Measurements from ENCODE around the gene SYVN1. TPM values are rescaled to one million over a fixed set of nuclear protein-coding genes. Genes with fewer than 3 reads are reported as not detected.

Gene SYVN1
- total and polyA plus RNA-seq, 7 donors, result 5.1 to 43.5 (median 17.3) TPM

- Histone ChIP-seq H3K27me3 (no peaks in the 10 kb centered on the region), H3K36me3 (peaks cover 32 to 56% (median 50%) of the 10 kb centered on the region in 4 donors), H3K9me3 (no peaks in the 10 kb centered on the region), H3K4me1 (peaks cover 0 to 31% (median 25%) of the 10 kb centered on the region in 4 donors), H3K27ac (peak overlapping the region in 2 of 4 donors; percentile 94 to 96), H3K4me3 (peak overlapping the region in 1 of 4 donors; percentile 92)
- DNase-seq, result peak; percentile 61
- 65 to 69% methylated on average over 10 of the region's 10 CpGs for WGBS, 2 donors
- TF ChIP-seq EP300 (IDR thresholded peaks at IDR 0.05) (no peak), POLR2AphosphoS5 (IDR thresholded peaks at IDR 0.05) (no peak), POLR2A (IDR thresholded peaks at IDR 0.05) (no peak)
- TF ChIP-seq, protein P1, sequence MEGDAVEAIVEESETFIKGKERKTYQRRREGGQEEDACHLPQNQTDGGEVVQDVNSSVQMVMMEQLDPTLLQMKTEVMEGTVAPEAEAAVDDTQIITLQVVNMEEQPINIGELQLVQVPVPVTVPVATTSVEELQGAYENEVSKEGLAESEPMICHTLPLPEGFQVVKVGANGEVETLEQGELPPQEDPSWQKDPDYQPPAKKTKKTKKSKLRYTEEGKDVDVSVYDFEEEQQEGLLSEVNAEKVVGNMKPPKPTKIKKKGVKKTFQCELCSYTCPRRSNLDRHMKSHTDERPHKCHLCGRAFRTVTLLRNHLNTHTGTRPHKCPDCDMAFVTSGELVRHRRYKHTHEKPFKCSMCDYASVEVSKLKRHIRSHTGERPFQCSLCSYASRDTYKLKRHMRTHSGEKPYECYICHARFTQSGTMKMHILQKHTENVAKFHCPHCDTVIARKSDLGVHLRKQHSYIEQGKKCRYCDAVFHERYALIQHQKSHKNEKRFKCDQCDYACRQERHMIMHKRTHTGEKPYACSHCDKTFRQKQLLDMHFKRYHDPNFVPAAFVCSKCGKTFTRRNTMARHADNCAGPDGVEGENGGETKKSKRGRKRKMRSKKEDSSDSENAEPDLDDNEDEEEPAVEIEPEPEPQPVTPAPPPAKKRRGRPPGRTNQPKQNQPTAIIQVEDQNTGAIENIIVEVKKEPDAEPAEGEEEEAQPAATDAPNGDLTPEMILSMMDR (IDR thresholded peaks at IDR 0.05), result no peak
- intact Hi-C loops (cut with DNase I), result loop anchor here (5.0 kb wide), 1 partner anchor 130 kb away; the partner anchor contains the start of gene POLA2
Observed at GRCh38 chr11:65132238-65132987, 1.9 kb downstream of the SYVN1 start.

GRCh38 chr11:65131895-65132237, 2.5 kb downstream of the SYVN1 start:
- DNase-seq, result no peak
- H3K4me3 ChIP-seq, result no peak overlapping the region
- peaks cover 34 to 62% (median 53%) of the 10 kb centered on the region in 4 donors for H3K36me3 ChIP-seq
- 75 to 81% methylated on average over 6 of the region's 6 CpGs for WGBS, 2 donors
- no peak overlapping the region for H3K27ac ChIP-seq
- peaks cover 0 to 31% (median 25%) of the 10 kb centered on the region in 4 donors for H3K4me1 ChIP-seq
- intact Hi-C loops (cut with DNase I), result loop anchor here (5.0 kb wide), 1 partner anchor 130 kb away; the partner anchor contains the start of gene POLA2
- no peaks in the 10 kb centered on the region for H3K9me3 ChIP-seq
- TF ChIP-seq, protein P1 (IDR thresholded peaks at IDR 0.05), result no peak
- no peak for TF ChIP-seq EP300 (IDR thresholded peaks at IDR 0.05)
- no peak for TF ChIP-seq POLR2AphosphoS5 (IDR thresholded peaks at IDR 0.05)
- TF ChIP-seq POLR2A (IDR thresholded peaks at IDR 0.05), result no peak
- H3K27me3 ChIP-seq, result no peaks in the 10 kb centered on the region

DNA sequence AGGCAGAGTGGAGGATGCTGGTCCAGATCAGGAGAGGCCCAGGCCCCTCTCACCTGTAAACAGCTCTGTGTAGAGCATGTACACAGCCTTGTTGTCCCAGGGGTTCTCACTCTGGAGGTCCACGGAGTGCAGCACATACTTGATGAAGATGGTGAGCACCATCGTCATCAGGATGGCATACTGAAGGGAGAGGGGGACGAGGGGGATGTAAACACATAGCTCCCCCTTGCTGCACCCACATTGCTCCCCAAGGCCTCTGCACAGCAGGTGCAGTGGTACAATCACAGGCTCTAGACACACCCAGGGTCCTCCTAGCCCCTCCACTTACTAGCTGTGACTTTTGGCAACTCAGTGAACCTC, 2.9 kb downstream of the SYVN1 start:
- no peak for DNase-seq

GRCh38 chr11:65130631-65131416, 3.5 kb downstream of the SYVN1 start:
- intact Hi-C loops (cut with DNase I), result loop anchor here (5.0 kb wide), 1 partner anchor 131 kb away; the partner anchor contains the start of gene POLA2
- Histone ChIP-seq H3K27me3 (no peaks in the 10 kb centered on the region), H3K27ac (no peak overlapping the region), H3K4me3 (no peak overlapping the region), H3K9me3 (no peaks in the 10 kb centered on the region), H3K4me1 (peaks cover 0 to 29% (median 23%) of the 10 kb centered on the region in 4 donors), H3K36me3 (peaks cover 45 to 72% (median 63%) of the 10 kb centered on the region in 4 donors)
- 84 to 88% methylated on average over 19 of the region's 19 CpGs for WGBS, 2 donors
- DNase-seq, result no peak
- TF ChIP-seq POLR2A (IDR thresholded peaks at IDR 0.05) (no peak), POLR2AphosphoS5 (IDR thresholded peaks at IDR 0.05) (no peak)

More for the DNA sequence above, 2.9 kb downstream of the SYVN1 start:
- no peaks in the 10 kb centered on the region for H3K9me3 ChIP-seq
- peaks cover 39 to 66% (median 58%) of the 10 kb centered on the region in 4 donors for H3K36me3 ChIP-seq
- WGBS, 2 donors, result 76 to 83% methylated on average over 3 of the region's 3 CpGs
- intact Hi-C loops (cut with DNase I), result loop anchor here (5.0 kb wide), 1 partner anchor 131 kb away; the partner anchor contains the start of gene POLA2
- no peaks in the 10 kb centered on the region for H3K27me3 ChIP-seq
- no peak overlapping the region for H3K27ac ChIP-seq
- TF ChIP-seq POLR2AphosphoS5 (IDR thresholded peaks at IDR 0.05), result no peak
- no peak for TF ChIP-seq EP300 (IDR thresholded peaks at IDR 0.05)
- TF ChIP-seq, protein P1 (IDR thresholded peaks at IDR 0.05), result no peak
- TF ChIP-seq POLR2A (IDR thresholded peaks at IDR 0.05), result no peak
- H3K4me1 ChIP-seq, result peaks cover 0 to 31% (median 25%) of the 10 kb centered on the region in 4 donors
- H3K4me3 ChIP-seq, result no peak overlapping the region
